Liver (tissue), 3 donors: ENCODE measurements around the gene SIX3.

Source experiments
- GABPA ChIP-seq, 2 donors: IDR thresholded peaks in 1 of 2; conservative IDR thresholded peaks in 1 of 2; 2 replicates each; pipeline ENCODE4 v1.6.1; 2016; ENCODE audit warnings: antibody characterized with exemption in 2 of 2, mild to moderate bottlenecking in 1 of 2, moderate library complexity in 1 of 2
- NR2F2 ChIP-seq: IDR thresholded peaks from 2 replicates; pipeline ENCODE4 v1.6.1; 2016; ENCODE audit warnings: antibody characterized with exemption
- REST ChIP-seq: IDR thresholded peaks from 2 replicates; pipeline ENCODE4 v1.6.1; 2016; ENCODE audit warnings: antibody characterized with exemption, mild to moderate bottlenecking
- SP1 ChIP-seq: IDR thresholded peaks from 2 replicates; pipeline ENCODE4 v1.6.1; 2018; ENCODE audit warnings: antibody characterized with exemption, mild to moderate bottlenecking
- TAF1 ChIP-seq: conservative IDR thresholded peaks from 2 replicates; pipeline ENCODE4 v1.6.1; 2016; ENCODE audit warnings: antibody characterized with exemption, mild to moderate bottlenecking
- YY1 ChIP-seq: IDR thresholded peaks from 2 replicates; pipeline ENCODE4 v1.6.1; 2016; ENCODE audit warnings: antibody characterized with exemption, mild to moderate bottlenecking
- TF ChIP-seq, protein P1 (sequence below): fragments of 150-350 bp; IDR thresholded peaks from 2 replicates; pipeline ENCODE4 v1.5.1; 2017; ENCODE audit warnings: improper control_type of control experiment, low read depth, low read length; ENCODE audit not compliant: missing input control
- TF ChIP-seq, protein P2 (sequence below): IDR thresholded peaks from 2 replicates; pipeline ENCODE4 v1.6.1; 2016; ENCODE audit warnings: antibody characterized with exemption
- donor health status: healthy.
- donor health status: healthy.

GRCh38 chr2:44941551-44942234 is at the start of gene SIX3:
- TF ChIP-seq, protein P1, sequence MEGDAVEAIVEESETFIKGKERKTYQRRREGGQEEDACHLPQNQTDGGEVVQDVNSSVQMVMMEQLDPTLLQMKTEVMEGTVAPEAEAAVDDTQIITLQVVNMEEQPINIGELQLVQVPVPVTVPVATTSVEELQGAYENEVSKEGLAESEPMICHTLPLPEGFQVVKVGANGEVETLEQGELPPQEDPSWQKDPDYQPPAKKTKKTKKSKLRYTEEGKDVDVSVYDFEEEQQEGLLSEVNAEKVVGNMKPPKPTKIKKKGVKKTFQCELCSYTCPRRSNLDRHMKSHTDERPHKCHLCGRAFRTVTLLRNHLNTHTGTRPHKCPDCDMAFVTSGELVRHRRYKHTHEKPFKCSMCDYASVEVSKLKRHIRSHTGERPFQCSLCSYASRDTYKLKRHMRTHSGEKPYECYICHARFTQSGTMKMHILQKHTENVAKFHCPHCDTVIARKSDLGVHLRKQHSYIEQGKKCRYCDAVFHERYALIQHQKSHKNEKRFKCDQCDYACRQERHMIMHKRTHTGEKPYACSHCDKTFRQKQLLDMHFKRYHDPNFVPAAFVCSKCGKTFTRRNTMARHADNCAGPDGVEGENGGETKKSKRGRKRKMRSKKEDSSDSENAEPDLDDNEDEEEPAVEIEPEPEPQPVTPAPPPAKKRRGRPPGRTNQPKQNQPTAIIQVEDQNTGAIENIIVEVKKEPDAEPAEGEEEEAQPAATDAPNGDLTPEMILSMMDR: no peak
- TF ChIP-seq NR2F2 (no peak), REST (no peak), YY1 (no peak), TAF1 (no peak), SP1 (no peak), GABPA (IDR thresholded peaks at IDR 0.05 in 1 of 2, conservative IDR thresholded peaks at IDR 0.05 in 1 of 2) (no peak)
- TF ChIP-seq, protein P2, sequence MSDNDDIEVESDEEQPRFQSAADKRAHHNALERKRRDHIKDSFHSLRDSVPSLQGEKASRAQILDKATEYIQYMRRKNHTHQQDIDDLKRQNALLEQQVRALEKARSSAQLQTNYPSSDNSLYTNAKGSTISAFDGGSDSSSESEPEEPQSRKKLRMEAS: no peak
